ENCODE measurements around the gene SYCN. TPM values are rescaled to one million over a fixed set of nuclear protein-coding genes. Genes with fewer than 3 reads are reported as not detected.

Gene SYCN
- total RNA-seq, 1 donor = not detected

DNA sequence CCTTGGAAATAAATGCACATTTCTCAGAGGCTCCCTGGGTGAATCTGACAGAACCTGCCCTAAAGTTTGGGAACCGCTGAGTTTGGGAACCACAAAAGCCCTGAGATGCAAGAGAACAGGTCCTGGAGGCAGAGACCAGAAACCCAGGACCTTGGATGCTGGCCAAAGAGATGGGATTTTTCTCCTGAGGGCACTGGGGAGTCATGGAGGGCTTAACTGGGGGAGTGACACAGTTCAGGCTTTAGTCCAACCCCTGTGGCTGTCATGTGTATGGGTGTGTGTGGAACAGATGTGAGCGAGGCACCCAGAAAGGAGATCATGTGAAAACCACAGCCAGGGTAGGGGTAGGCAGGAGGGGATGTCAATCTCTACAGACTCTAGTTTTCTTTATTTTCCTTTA is 11.2 kb downstream of the SYCN start:
- H3K4me3 ChIP-seq (ENCODE audit: low read depth, low read length) = no peak overlapping the region
- TF ChIP-seq, protein P1, sequence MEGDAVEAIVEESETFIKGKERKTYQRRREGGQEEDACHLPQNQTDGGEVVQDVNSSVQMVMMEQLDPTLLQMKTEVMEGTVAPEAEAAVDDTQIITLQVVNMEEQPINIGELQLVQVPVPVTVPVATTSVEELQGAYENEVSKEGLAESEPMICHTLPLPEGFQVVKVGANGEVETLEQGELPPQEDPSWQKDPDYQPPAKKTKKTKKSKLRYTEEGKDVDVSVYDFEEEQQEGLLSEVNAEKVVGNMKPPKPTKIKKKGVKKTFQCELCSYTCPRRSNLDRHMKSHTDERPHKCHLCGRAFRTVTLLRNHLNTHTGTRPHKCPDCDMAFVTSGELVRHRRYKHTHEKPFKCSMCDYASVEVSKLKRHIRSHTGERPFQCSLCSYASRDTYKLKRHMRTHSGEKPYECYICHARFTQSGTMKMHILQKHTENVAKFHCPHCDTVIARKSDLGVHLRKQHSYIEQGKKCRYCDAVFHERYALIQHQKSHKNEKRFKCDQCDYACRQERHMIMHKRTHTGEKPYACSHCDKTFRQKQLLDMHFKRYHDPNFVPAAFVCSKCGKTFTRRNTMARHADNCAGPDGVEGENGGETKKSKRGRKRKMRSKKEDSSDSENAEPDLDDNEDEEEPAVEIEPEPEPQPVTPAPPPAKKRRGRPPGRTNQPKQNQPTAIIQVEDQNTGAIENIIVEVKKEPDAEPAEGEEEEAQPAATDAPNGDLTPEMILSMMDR (IDR thresholded peaks at IDR 0.05; ENCODE audit: insufficient read depth, low read depth, low read length) = no peak
- peak; percentile 33 for DNase-seq (ENCODE audit: low read depth)

DNA sequence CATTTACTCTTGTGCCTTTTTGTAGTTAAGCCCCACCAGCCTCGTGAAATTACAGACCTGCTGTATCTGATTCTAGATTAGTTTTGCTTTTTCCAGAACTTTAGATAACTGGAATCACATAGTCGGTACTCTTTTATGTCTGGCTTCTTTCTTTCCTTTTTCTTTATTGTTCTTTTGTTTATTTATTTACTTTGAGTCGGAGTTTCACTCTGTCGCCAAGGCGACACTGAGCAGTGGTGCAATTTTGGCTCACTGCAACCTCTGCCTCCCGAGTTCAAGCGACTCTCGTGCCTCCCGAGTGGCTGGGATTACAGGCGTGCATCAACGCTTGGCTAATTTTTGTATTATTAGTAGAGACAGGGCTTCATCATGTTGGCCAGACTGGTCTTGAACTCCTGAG is 13.3 kb downstream of the SYCN start:
- DNase-seq (ENCODE audit: low read depth) = no peak
- TF ChIP-seq, protein P1 (IDR thresholded peaks at IDR 0.05; ENCODE audit: insufficient read depth, low read depth, low read length) = no peak

DNA sequence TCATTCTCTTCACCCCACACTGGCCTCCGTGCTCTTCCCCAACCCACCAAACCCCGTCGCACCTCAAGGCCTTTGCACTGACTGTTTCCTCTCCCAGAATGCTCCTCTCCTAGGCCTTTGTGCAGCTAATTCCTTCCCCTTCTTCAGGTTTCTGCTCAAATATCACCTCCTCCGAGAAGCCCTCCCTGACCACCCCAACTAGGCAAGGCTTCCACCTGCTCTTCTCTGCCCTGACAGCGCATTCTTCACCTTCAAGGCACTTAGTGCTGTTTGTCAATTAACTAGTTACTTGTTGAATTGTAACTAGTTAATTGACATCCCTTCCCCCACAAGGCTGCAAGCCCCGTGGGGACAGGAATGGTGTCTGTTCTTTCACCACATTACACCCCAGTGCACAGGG is 15.1 kb downstream of the SYCN start:
- DNase-seq (ENCODE audit: low read depth) = no peak
- TF ChIP-seq, protein P1 (IDR thresholded peaks at IDR 0.05; ENCODE audit: insufficient read depth, low read depth, low read length) = no peak
- H3K4me3 ChIP-seq (ENCODE audit: low read depth, low read length) = no peak overlapping the region

More for the DNA sequence above, 13.3 kb downstream of the SYCN start:
- H3K4me3 ChIP-seq (ENCODE audit: low read depth, low read length) = no peak overlapping the region

DNA sequence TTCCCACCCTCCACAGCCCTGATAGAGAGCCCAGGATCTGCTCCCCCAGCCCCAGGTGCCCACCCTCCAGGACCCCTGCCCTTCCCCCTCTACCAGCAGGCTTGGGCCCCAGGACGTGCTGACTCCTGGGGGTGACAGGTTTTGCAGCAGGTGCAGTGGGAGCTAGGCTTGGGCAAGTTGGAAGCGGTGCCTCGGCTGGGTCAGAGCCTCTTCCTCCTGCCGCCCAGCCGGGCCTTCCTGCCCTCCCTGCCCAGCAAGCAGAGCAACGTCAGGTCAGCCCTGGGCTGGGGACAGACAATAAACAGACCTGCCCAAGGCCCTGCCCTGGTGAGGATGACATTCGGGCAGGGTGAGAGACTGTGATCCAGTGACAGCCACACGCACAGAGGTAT is 16.5 kb downstream of the SYCN start:
- DNase-seq (ENCODE audit: low read depth) = no peak
- H3K4me3 ChIP-seq (ENCODE audit: low read depth, low read length) = no peak overlapping the region
- TF ChIP-seq, protein P1 (IDR thresholded peaks at IDR 0.05; ENCODE audit: insufficient read depth, low read depth, low read length) = no peak

DNA sequence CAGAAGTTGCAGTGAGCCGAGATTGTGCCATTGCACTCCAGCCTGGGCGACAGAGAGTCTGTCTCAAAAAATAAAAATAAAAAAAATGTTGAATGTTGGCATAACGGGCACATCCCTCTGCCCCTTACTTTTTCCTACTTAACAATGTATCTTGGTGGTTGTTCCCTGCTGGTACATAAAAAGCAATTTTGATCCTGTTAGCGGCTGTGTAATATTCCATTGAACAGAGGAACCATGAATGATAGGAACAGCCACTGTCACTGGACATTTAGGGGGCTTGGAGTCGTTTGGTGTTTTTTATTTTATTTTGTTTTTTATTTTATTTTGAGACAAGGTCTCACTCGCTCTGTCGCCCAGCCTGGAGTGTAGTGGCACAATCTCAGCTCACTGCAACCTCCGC is 17.7 kb downstream of the SYCN start:
- no peak for DNase-seq (ENCODE audit: low read depth)
- TF ChIP-seq, protein P1 (IDR thresholded peaks at IDR 0.05; ENCODE audit: insufficient read depth, low read depth, low read length) = no peak
- H3K4me3 ChIP-seq (ENCODE audit: low read depth, low read length) = no peak overlapping the region

DNA sequence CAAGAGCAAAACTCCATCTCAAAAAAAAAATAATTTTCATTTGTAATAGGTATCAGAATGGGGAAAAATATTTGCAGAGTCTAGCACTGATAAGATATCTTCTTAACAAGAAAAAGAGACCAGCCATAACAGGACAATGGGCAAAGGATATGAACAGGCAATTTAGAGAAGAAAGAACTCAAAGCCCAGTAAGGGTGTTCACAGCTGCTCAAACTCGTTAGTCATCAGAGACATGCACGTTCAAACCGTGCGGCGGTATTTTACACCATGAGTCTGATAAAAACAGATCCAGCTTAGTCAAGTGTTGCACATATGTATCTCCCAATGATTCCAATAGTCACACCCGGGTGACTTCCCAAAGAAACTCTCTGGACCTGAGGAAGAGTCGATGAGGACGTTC is 21.0 kb downstream of the SYCN start:
- TF ChIP-seq, protein P1 (IDR thresholded peaks at IDR 0.05; ENCODE audit: insufficient read depth, low read depth, low read length) = no peak
- DNase-seq (ENCODE audit: low read depth) = no peak
- no peak overlapping the region for H3K4me3 ChIP-seq (ENCODE audit: low read depth, low read length)

DNA sequence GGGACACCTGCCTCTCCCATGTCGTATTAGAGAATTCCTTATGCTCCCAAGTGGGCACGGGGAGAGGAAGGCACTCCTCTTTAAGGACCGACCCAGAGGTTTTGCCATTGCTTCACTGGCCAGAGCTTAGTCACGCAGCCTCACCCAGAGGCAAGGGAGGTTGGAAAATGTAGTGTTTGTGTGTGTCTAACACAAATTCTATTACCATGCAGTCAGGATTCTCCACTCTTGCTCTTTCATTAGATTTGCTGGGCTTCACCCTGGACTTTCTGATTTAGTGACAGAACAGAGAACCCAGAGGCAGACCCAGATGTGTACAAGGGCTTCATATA is 21.9 kb downstream of the SYCN start:
- no peak overlapping the region for H3K4me3 ChIP-seq (ENCODE audit: low read depth, low read length)
- no peak for DNase-seq (ENCODE audit: low read depth)
- TF ChIP-seq, protein P1 (IDR thresholded peaks at IDR 0.05; ENCODE audit: insufficient read depth, low read depth, low read length) = no peak
